B cell (primary cell): ENCODE results near the gene VAV2. TPM values are rescaled to one million over a fixed set of nuclear protein-coding genes. Genes with fewer than 3 reads are reported as not detected.

ENCODE experiments used
- ATAC-seq: fragments of 200-7000 bp; cut with Tn5 transposase; one replicate; pipeline ENCODE4 v1.10.0; 2021; ENCODE audit warnings: low read depth, mild to moderate bottlenecking, moderate number of reproducible peaks, moderate library complexity
- CTCF ChIA-PET: fragments of 350-600 bp; sonication (Branson Sonifier 250); formaldehyde crosslinking; loops from one replicate; lab custom pipeline; 2021; ENCODE audit warnings: antibody characterized with exemption, inconsistent platforms; lab: Charles Lee
- POLR2A ChIA-PET: fragments of 350-600 bp; sonication (Branson Sonifier 250); formaldehyde crosslinking; loops from one replicate; lab custom pipeline; 2021; ENCODE audit warnings: antibody characterized with exemption; lab: Charles Lee
- DNase-seq: peaks from one replicate; pipeline ENCODE4 v3.0.0; 2013
- H2AFZ ChIP-seq: 2 replicates; pipeline ENCODE4 v1.6.1; 2012; ENCODE audit warnings: mild to moderate bottlenecking, low read depth, low read length; ENCODE audit not compliant: insufficient read depth, poor library complexity, severe bottlenecking
- H3K27ac ChIP-seq, 2 donors: 1 replicate in 1 of 2; 2 replicates in 1 of 2; pipeline ENCODE4 v1.5.1; 2012 to 2013; ENCODE audit warnings: low read length in 2 of 2, mild to moderate bottlenecking in 2 of 2, moderate library complexity in 1 of 2
- H3K27me3 ChIP-seq, 4 experiments: fragments of 200-600 bp in 1 of 4; sonication (generic) in 1 of 4; replicated peaks in 1 of 4; 1 replicate in 2 of 4; 2 replicates in 2 of 4; pipeline versions ENCODE4 v1.6.1 to v1.7.0; 2013 to 2016; ENCODE audit warnings: low read length in 3 of 4, mild to moderate bottlenecking in 2 of 4, mixed read lengths in 1 of 4, moderate library complexity in 1 of 4; ENCODE audit not compliant: insufficient read depth in 4 of 4, control insufficient read depth in 3 of 4; ENCODE audit errors: control extremely low read depth in 1 of 4
- H3K36me3 ChIP-seq, 2 experiments: replicated peaks in 1 of 2; 1 replicate in 1 of 2; 2 replicates in 1 of 2; pipeline versions ENCODE4 v1.6.1 to v1.7.1; 2013; ENCODE audit warnings: low read length in 1 of 2; ENCODE audit not compliant: insufficient read depth in 2 of 2, control insufficient read depth in 1 of 2; ENCODE audit errors: control extremely low read depth in 1 of 2, extremely low read depth in 1 of 2
- H3K4me1 ChIP-seq, 2 donors: fragments of 200-600 bp in 1 of 2; sonication (generic) in 1 of 2; 1 replicate in 1 of 2; 2 replicates in 1 of 2; pipeline versions ENCODE4 v1.5.1 to v1.6.1; 2013 to 2017; ENCODE audit warnings: low read length in 2 of 2; ENCODE audit not compliant: control insufficient read depth in 2 of 2, insufficient read depth in 2 of 2
- H3K4me2 ChIP-seq: replicated peaks from 2 replicates; pipeline ENCODE3; 2012; ENCODE audit warnings: mild to moderate bottlenecking, low read depth, low read length; ENCODE audit not compliant: poor library complexity, severe bottlenecking
- H3K4me3 ChIP-seq, 5 experiments: fragments of 200-600 bp in 1 of 5; sonication (generic) in 1 of 5; 1 replicate in 3 of 5; 2 replicates in 2 of 5; pipeline versions ENCODE4 v1.5.1 to v1.7.0; 2011 to 2016; ENCODE audit warnings: low read length in 4 of 5, mild to moderate bottlenecking in 4 of 5, low read depth in 2 of 5, control low read depth in 1 of 5, moderate library complexity in 1 of 5; ENCODE audit not compliant: insufficient read depth in 1 of 5; ENCODE audit errors: control extremely low read depth in 1 of 5, extremely low read depth in 1 of 5
- H3K79me2 ChIP-seq: fragments of 200-600 bp; sonication (generic); one replicate; pipeline ENCODE4 v1.6.0; 2016; ENCODE audit warnings: low read length; ENCODE audit not compliant: control insufficient read depth, insufficient read depth
- H3K9ac ChIP-seq: fragments of 200-600 bp; sonication (generic); 2 replicates; pipeline ENCODE4 v1.6.1; 2017; ENCODE audit warnings: mild to moderate bottlenecking, low read length, moderate library complexity
- H3K9me3 ChIP-seq, 3 donors: one replicate each; pipeline versions ENCODE4 v1.6.1 to v1.7.1; 2013; ENCODE audit warnings: low read length in 2 of 3; ENCODE audit not compliant: control insufficient read depth in 2 of 3, insufficient read depth in 1 of 3; ENCODE audit errors: control extremely low read depth in 1 of 3
- H4K20me1 ChIP-seq: 2 replicates; pipeline ENCODE4 v1.6.0; 2012; ENCODE audit warnings: mild to moderate bottlenecking, low read length; ENCODE audit not compliant: insufficient read depth, control insufficient read depth, poor library complexity, severe bottlenecking
- H3K27ac Mint-ChIP-seq: one replicate; pipeline ENCODE4 v1.8.0; 2021; ENCODE audit warnings: mixed read lengths
- H3K27me3 Mint-ChIP-seq: one replicate; pipeline ENCODE4 v1.8.0; 2021; ENCODE audit warnings: mixed read lengths
- H3K4me1 Mint-ChIP-seq: one replicate; pipeline ENCODE4 v1.8.0; 2021; ENCODE audit warnings: mixed read lengths
- H3K4me3 Mint-ChIP-seq: one replicate; pipeline ENCODE4 v1.8.0; 2021; ENCODE audit warnings: mixed read lengths
- H3K9me3 Mint-ChIP-seq: one replicate; pipeline ENCODE4 v1.8.0; 2022; ENCODE audit warnings: mixed read lengths; ENCODE audit not compliant: insufficient read depth
- CTCF ChIP-seq: fragments of 200-600 bp; IDR thresholded peaks from one replicate; pipeline ENCODE4 v1.8.0; 2022; ENCODE audit warnings: antibody characterized with exemption, mild to moderate bottlenecking
- EZH2 ChIP-seq: IDR thresholded peaks from 2 replicates; pipeline ENCODE4 v1.6.1; 2012; ENCODE audit warnings: borderline replicate concordance, low read depth, mild to moderate bottlenecking, moderate library complexity, low read length; ENCODE audit not compliant: insufficient read depth, poor library complexity, severe bottlenecking
- WGBS: methylation state at CpG from one replicate; pipeline ENCODE4 v1.1.5; 2013; ENCODE audit warnings: missing lambda C conversion rate; ENCODE audit not compliant: insufficient coverage; 5-methylcytosine and 5-hydroxymethylcytosine counted together
- intact Hi-C: fragments of 100-400 bp; cut with micrococcal nuclease; formaldehyde crosslinking; loops from one replicate; pipeline ENCODE4 v1.10.0; 2022
- polyA plus RNA-seq: library from polyadenylated mRNA; depleted of rRNA; stranded (reverse); fragments of >200 nt; gene quantifications from 2 replicates; pipeline ENCODE4 v1.2.3, GENCODE V29; 2012
- total RNA-seq, 2 donors: library from RNA; stranded (reverse); fragments of 120-200 nt in 1 of 2; gene quantifications; 1 replicate in 1 of 2; 2 replicates in 1 of 2; pipeline versions ENCODE4 v1.2.3 to v1.2.4, GENCODE V29; 2013 to 2022

VAV2 gene
- total and polyA plus RNA-seq, 2 donors (not counting 1 experiment from before 2014, with no cell fraction given), result 34.4 to 128 TPM

- Histone ChIP-seq H3K79me2 (no peaks in the 10 kb centered on the region), H3K4me2 (no peak overlapping the region), H3K27ac (no peak overlapping the region), H2AFZ (no peak overlapping the region), H3K9me3 (peaks cover 0 to 21% (median 15%) of the 10 kb centered on the region in 3 donors), H3K36me3 (peaks cover 13 to 80% of the 10 kb centered on the region in 2 experiments), H3K4me3 (no peak overlapping the region), H3K4me1 (no peaks in the 10 kb centered on the region), H3K9ac (no peak overlapping the region), H3K27me3 (no peaks in the 10 kb centered on the region), H4K20me1 (peaks cover 28% of the 10 kb centered on the region)
- no peak for DNase-seq
- H3K27ac Mint-ChIP-seq, result no peak overlapping the region
- POLR2A ChIA-PET, result no interaction called here
- no peaks in the 10 kb centered on the region for H3K27me3 Mint-ChIP-seq
- H3K4me3 Mint-ChIP-seq, result no peak overlapping the region
- no peak for ATAC-seq
- H3K4me1 Mint-ChIP-seq, result no peaks in the 10 kb centered on the region
- intact Hi-C loops, result no loop called here
- 97% methylated on average over 14 of the region's 16 CpGs for WGBS
- CTCF ChIA-PET, result interaction anchor here (0.7 to 2.4 kb wide), 3 partner anchors 12 to 606 kb away, joined by 3 to 12 read pairs (median 3); no protein-coding TSS in a partner anchor
- peaks cover 2% of the 10 kb centered on the region for H3K9me3 Mint-ChIP-seq
- TF ChIP-seq EZH2 (no peak), CTCF (no peak)
These were observed 221.9 kb downstream of the VAV2 start for GRCh38 chr9:133770076-133770777.

- DNase-seq (no peak), ATAC-seq (no peak)
- Mint-ChIP-seq H3K27me3 (no peaks in the 10 kb centered on the region), H3K9me3 (peaks cover 2% of the 10 kb centered on the region), H3K4me1 (no peaks in the 10 kb centered on the region), H3K27ac (no peak overlapping the region), H3K4me3 (no peak overlapping the region)
- H3K4me2 ChIP-seq, result no peak overlapping the region
- POLR2A ChIA-PET, result no interaction called here
- no peaks in the 10 kb centered on the region for H3K27me3 ChIP-seq
- peaks cover 0 to 21% (median 15%) of the 10 kb centered on the region in 3 donors for H3K9me3 ChIP-seq
- intact Hi-C loops, result no loop called here
- peaks cover 13 to 80% of the 10 kb centered on the region in 2 experiments for H3K36me3 ChIP-seq
- no peak overlapping the region for H3K4me3 ChIP-seq
- H4K20me1 ChIP-seq, result peaks cover 31% of the 10 kb centered on the region
- H2AFZ ChIP-seq, result no peak overlapping the region
- H3K9ac ChIP-seq, result no peak overlapping the region
- 95% methylated on average over 17 of the region's 17 CpGs for WGBS
- no peak for TF ChIP-seq CTCF
- TF ChIP-seq EZH2, result no peak
- no peaks in the 10 kb centered on the region for H3K79me2 ChIP-seq
- no peaks in the 10 kb centered on the region for H3K4me1 ChIP-seq
- CTCF ChIA-PET, result interaction anchor here (2.4 to 2.8 kb wide), 2 partner anchors 13 kb away, joined by 10 to 12 read pairs; no protein-coding TSS in a partner anchor
- no peak overlapping the region for H3K27ac ChIP-seq
These were observed 222.5 kb downstream of the VAV2 start for GRCh38 chr9:133769511-133770075.
